ENCODE results near the gene SLC17A3.

GRCh38 chr6:25892877-25893276, 18.8 kb upstream of the SLC17A3 start:
- TF ChIP-seq CTCF (IDR thresholded peaks at IDR 0.05) = no peak
- no peak for TF ChIP-seq EZH2 (IDR thresholded peaks at IDR 0.05; ENCODE audit: borderline replicate concordance, insufficient read depth, low read depth, low read length, poor library complexity, severe bottlenecking)
